ENCODE results near the gene PCOLCE2.
A peak's percentile ranks its signal among the peaks of the same experiment; 100 is the strongest.

Gene PCOLCE2, protein sequence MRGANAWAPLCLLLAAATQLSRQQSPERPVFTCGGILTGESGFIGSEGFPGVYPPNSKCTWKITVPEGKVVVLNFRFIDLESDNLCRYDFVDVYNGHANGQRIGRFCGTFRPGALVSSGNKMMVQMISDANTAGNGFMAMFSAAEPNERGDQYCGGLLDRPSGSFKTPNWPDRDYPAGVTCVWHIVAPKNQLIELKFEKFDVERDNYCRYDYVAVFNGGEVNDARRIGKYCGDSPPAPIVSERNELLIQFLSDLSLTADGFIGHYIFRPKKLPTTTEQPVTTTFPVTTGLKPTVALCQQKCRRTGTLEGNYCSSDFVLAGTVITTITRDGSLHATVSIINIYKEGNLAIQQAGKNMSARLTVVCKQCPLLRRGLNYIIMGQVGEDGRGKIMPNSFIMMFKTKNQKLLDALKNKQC

DNA sequence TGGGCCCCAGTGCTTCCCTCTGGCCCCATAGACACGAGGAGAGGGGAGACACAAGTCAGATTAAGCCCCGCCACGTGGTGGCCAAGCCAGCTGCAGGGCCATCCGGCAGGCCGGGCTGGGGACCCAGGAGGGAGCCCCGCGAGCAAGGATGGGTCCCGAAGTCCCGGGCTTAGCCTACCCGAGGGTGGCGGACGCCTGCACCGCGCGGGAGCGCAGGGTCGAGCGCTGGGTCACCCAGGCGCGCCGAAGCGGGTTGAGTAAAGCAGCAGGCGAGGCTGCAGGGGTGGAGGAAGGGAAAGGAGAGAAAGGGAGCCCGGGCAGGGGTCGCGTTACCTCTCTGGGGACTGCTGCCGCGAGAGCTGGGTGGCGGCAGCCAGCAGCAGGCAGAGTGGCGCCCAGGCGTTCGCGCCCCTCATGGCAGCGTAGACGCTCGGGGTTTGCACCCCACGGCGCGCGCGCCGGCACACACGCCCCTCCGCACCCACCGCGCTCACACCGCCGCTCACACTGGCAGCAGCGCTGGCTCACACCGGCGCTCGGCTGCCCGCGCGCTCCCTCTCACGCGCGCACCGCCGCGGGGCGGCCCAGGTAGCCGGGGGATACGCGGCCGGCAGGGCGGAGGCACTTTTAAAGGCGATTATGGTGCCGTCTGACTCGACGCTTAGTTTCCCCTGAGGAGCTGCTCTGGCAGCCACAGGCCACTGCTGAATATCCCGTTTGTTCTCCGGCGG is at the start of gene PCOLCE2:
Gene PCOLCE2, minus strand, starts transcription at position 603 of the 731 bp plus-strand sequence. Its CDS starts 187 bp downstream, at position 416.
- H3K4me1 ChIP-seq (ENCODE audit: insufficient read depth, low read length) = no peaks in the 10 kb centered on the region
- H3K9me3 ChIP-seq (ENCODE audit: control insufficient read depth, insufficient read depth, low read length) = no peaks in the 10 kb centered on the region
- H3K36me3 ChIP-seq (ENCODE audit: insufficient read depth, low read length) = no peaks in the 10 kb centered on the region
- H3K9ac ChIP-seq (ENCODE audit: low read depth, low read length) = peak within 1 kb of the TSS; percentile 92

DNA sequence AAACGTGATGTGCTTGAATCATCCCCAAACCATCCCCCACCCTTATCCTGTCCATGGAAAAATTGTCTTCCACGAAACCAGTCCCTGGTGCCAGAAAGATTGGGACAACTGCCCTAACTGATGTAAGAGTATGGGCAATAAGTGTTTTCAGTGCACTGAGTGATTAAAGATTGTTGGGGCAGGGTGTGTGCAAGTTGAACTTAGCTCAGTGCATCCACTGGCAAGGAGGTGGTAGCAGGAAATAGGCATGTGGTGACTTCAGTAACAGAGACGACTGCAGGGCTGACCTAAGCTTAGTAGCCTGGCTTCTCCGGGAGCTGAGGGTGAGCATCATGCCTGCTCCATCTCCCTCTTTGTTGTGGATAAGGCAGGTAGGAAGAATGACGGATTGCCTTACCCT is 47.1 kb upstream of the PCOLCE2 start:
- no peaks in the 10 kb centered on the region; the same call in 1 of the 2 replicates for H3K36me3 ChIP-seq (ENCODE audit: insufficient read depth, low read length)
- H3K9me3 ChIP-seq (ENCODE audit: control insufficient read depth, insufficient read depth, low read length) = peaks cover 2% of the 10 kb centered on the region; the same call in 1 of the 2 replicates
- no peaks in the 10 kb centered on the region for H3K4me1 ChIP-seq (ENCODE audit: insufficient read depth, low read length)
- H3K9ac ChIP-seq (ENCODE audit: low read depth, low read length) = no peak overlapping the region

DNA sequence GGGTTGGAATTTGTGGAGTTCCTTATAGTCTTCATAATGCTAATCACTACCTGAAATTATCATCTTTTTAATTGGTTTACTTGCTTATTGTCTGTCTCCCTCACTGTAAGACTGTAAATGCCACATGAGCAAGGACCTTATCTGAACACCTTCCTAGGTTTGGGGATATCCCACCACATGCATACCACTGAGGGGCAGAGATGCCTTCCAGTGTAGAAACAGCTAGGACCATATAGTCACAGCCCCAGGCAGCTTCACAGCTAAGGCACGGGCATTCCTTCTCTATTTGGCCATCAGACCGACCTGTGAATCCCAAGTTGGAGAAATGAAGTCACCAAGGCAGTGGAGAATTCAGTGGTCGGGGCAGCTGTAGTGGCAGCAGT is 46.0 kb upstream of the PCOLCE2 start:
- Histone ChIP-seq H3K4me1 (ENCODE audit: insufficient read depth, low read length) (no peaks in the 10 kb centered on the region), H3K36me3 (ENCODE audit: insufficient read depth, low read length) (no peaks in the 10 kb centered on the region; the same call in 1 of the 2 replicates), H3K9ac (ENCODE audit: low read depth, low read length) (no peak overlapping the region), H3K9me3 (ENCODE audit: control insufficient read depth, insufficient read depth, low read length) (peaks cover 2% of the 10 kb centered on the region; the same call in 1 of the 2 replicates)

DNA sequence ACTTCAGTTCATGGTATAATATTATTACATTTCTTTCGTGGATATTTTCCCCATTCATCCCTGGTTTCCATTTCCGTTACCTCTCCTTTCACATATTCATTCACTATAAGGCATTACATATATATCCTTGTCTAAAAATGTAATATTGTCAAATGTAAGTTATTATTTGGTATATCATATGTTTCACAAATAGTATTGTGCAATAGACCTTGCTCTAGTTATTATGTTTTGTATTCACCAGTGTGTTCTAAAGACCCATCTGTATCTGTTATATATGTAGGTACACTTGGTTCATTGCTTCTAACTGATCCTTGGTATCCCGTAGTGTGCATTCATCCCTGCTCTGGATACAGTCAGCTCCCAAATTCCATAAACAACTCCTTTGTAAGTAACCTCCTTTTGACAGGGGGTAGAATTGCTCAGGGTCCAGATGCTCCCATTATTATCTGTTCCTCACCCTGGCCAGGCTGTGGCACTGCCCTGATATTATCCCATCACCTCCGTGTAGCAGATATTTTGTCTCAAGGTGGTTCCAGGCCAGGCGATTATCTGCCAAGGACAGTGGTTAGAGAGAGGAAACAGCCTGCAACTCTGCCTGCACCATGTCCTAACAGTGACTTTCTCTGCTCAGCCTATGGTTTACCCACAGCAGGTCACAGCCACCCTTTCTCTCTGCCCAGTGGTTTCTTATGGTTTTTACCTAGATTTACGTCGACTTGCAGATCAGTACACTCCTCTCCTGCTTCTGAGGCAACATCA is 45.4 kb upstream of the PCOLCE2 start:
- Histone ChIP-seq H3K4me1 (ENCODE audit: insufficient read depth, low read length) (no peaks in the 10 kb centered on the region), H3K9ac (ENCODE audit: low read depth, low read length) (no peak overlapping the region), H3K9me3 (ENCODE audit: control insufficient read depth, insufficient read depth, low read length) (peaks cover 2% of the 10 kb centered on the region; the same call in 1 of the 2 replicates), H3K36me3 (ENCODE audit: insufficient read depth, low read length) (no peaks in the 10 kb centered on the region; the same call in 1 of the 2 replicates)

DNA sequence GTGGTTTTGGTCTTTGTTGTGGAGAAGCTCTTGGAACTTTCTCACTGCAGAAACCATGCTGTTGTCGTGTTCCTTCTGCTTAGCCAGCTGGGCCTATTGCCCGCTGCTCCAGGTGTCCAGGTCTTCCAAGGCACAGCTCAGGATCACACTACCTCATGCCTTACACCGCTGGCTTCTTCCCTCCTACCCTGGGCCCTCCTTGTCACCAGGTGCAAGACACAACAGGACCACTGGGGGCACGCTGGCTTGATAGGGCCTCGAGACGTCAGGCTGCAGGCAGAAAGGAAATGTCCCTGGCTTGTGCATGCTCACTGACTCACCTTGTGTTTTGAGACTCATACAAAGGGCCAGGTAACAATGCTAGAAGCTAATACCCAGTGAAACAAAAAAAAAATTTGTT is 42.3 kb upstream of the PCOLCE2 start:
- Histone ChIP-seq H3K9me3 (ENCODE audit: control insufficient read depth, insufficient read depth, low read length) (peaks cover 2% of the 10 kb centered on the region; the same call in 1 of the 2 replicates), H3K9ac (ENCODE audit: low read depth, low read length) (no peak overlapping the region), H3K36me3 (ENCODE audit: insufficient read depth, low read length) (no peaks in the 10 kb centered on the region; the same call in 1 of the 2 replicates), H3K4me1 (ENCODE audit: insufficient read depth, low read length) (no peaks in the 10 kb centered on the region)

DNA sequence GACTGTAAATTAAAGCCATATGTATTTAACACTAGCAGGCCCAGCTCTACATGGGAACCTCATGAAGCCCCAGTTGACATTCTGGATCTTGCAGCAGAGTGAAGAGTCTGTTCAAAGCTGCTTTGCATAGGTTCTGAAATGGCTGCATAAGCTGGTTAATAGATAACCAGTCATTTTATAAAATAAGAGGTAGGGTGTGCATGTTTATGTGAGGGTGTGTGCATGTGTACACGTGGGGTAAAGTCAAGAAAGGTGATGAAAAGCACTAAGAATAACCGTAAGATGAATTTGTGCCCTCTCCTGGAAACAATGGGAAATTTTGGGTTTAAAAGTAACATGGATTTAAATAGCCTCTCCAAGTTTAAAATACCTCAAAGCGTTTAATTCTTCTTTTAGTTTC is 41.6 kb upstream of the PCOLCE2 start:
- Histone ChIP-seq H3K9ac (ENCODE audit: low read depth, low read length) (no peak overlapping the region), H3K4me1 (ENCODE audit: insufficient read depth, low read length) (no peaks in the 10 kb centered on the region), H3K36me3 (ENCODE audit: insufficient read depth, low read length) (no peaks in the 10 kb centered on the region; the same call in 1 of the 2 replicates), H3K9me3 (ENCODE audit: control insufficient read depth, insufficient read depth, low read length) (peaks cover 2% of the 10 kb centered on the region; the same call in 1 of the 2 replicates)

DNA sequence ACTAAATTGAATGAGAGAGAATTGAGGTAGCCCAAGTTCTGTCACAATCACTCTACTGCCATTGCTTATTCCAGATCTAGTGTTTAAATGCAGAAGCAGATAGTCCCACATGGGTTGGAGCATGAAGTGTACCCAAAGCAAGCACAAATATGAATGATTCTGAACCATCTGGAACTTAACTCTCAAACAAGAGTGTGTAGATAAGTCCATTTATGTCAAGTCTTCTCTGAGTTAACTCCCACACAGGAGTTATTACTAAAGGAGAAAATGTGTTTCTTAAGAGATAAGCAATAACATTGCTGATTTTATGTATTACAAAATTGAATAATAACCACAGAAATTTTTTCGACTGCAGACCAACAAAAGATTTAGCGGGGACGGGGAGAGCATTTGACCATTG is 41.0 kb upstream of the PCOLCE2 start:
- Histone ChIP-seq H3K9me3 (ENCODE audit: control insufficient read depth, insufficient read depth, low read length) (no peaks in the 10 kb centered on the region), H3K4me1 (ENCODE audit: insufficient read depth, low read length) (no peaks in the 10 kb centered on the region), H3K36me3 (ENCODE audit: insufficient read depth, low read length) (no peaks in the 10 kb centered on the region), H3K9ac (ENCODE audit: low read depth, low read length) (no peak overlapping the region)

DNA sequence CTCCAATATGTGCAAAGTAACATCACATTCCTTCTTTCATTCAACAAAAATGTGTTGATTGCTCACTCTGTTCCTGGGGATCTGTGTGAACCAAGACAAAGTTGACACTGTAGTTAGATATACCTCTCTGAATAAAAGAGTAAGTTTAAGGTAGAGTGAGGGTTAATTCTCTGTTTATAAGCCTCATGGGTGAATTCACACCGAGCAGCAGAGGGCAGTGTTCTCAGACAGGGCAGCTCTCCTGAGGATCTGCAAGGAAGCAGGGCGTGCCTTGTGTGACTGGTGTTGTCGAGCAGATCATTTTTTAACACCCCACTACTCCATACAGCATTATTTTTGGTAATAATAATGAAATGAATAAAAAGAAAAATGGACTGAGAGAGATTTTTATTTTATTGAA is 40.2 kb upstream of the PCOLCE2 start:
- no peaks in the 10 kb centered on the region for H3K9me3 ChIP-seq (ENCODE audit: control insufficient read depth, insufficient read depth, low read length)
- no peak overlapping the region for H3K9ac ChIP-seq (ENCODE audit: low read depth, low read length)
- no peaks in the 10 kb centered on the region for H3K36me3 ChIP-seq (ENCODE audit: insufficient read depth, low read length)
- no peaks in the 10 kb centered on the region for H3K4me1 ChIP-seq (ENCODE audit: insufficient read depth, low read length)

DNA sequence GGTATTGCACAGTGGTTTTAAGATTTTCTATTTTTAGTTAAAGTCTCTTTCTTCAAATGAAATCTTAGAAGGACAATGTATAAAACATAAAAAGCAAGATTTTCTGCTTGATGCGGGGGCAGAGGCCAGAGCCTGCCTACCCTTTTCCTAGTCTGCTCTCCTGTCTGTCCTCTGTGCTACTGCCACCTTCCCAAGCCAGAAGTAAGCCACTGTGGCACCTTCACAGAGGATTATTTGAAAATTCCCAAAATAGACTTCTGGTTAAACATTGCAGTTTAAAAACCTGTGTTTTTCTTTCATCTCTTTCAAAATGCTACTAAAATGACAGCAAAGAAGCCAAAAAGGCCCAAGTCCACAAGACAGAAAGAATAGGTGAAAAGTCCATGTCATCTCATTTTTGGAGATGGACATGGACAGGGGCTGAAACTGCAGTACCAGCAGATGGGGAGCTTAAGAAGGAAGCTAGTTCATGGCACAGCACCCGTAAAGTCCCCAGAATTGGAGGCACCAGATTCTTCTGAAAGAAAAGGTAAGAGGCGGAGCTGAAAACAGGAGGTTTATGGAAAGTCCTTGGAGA is 37.6 kb upstream of the PCOLCE2 start:
- no peaks in the 10 kb centered on the region for H3K4me1 ChIP-seq (ENCODE audit: insufficient read depth, low read length)
- no peaks in the 10 kb centered on the region for H3K36me3 ChIP-seq (ENCODE audit: insufficient read depth, low read length)

DNA sequence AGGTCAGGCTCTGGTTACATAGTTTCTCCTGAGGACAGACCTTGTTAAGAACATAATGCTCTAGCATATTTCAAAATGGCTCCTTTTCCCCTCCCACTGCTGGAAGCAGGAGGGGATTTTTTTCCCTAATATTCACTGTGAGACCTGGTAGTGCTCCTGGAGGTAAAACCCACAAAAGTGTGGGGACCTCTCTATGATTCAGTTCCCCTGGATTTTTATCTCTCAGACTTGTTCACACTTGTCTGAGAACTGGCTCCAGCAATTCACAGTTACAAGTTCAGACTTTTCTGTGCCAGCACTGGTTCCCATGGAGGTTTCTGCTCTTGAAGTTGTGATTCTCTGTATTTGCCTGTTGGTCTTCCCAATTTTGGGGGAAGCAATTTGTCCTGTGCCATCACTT is 36.3 kb upstream of the PCOLCE2 start:
- H3K9me3 ChIP-seq (ENCODE audit: control insufficient read depth, insufficient read depth, low read length) = no peaks in the 10 kb centered on the region; the same call in 1 of the 2 replicates
- no peaks in the 10 kb centered on the region for H3K4me1 ChIP-seq (ENCODE audit: insufficient read depth, low read length)
- no peaks in the 10 kb centered on the region for H3K36me3 ChIP-seq (ENCODE audit: insufficient read depth, low read length)
- H3K9ac ChIP-seq (ENCODE audit: low read depth, low read length) = no peak overlapping the region

More for the DNA sequence above, 37.6 kb upstream of the PCOLCE2 start:
- H3K9me3 ChIP-seq (ENCODE audit: control insufficient read depth, insufficient read depth, low read length) = no peaks in the 10 kb centered on the region; the same call in 1 of the 2 replicates
- H3K9ac ChIP-seq (ENCODE audit: low read depth, low read length) = no peak overlapping the region

DNA sequence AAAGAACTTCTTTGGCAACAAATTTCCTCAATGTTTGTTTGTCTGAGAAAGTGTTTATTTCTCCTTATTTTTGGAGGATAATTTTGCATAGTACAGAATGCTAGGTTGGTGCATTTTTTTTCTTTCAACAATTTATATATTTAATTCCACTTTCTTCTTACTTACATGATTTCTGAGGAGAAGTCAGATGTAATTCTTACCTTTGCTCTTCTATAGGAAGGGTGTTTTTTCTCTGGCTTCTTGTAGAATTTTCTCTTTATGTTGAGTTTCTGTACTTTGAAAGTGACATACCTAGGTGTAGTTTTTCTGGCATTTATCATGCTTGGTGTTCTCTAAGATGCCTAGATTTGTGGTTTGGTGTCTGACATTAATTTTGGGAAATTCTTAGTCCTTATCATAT is 34.8 kb upstream of the PCOLCE2 start:
- Histone ChIP-seq H3K4me1 (ENCODE audit: insufficient read depth, low read length) (no peaks in the 10 kb centered on the region), H3K9me3 (ENCODE audit: control insufficient read depth, insufficient read depth, low read length) (no peaks in the 10 kb centered on the region; the same call in 1 of the 2 replicates), H3K9ac (ENCODE audit: low read depth, low read length) (no peak overlapping the region), H3K36me3 (ENCODE audit: insufficient read depth, low read length) (no peaks in the 10 kb centered on the region)

DNA sequence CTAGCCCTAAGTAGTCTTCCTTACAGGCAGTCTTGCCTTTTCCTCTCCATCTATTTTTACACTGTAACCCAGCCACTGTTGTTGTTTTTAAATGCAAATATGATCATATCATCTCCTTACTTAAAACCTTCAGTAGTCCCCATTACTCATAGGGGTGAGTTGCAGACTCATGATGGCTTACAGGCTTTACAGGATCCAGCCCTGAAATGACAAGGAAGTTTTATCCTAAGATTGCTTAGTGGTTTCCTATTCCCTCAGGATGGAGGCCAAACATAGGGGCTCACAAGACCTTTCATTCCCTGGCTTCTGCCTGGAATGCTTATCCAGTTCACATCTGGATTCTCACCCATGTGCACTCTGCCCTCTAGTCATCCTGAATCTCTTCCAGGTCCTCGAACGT is 27.7 kb upstream of the PCOLCE2 start:
- no peaks in the 10 kb centered on the region for H3K36me3 ChIP-seq (ENCODE audit: insufficient read depth, low read length)
- no peak overlapping the region for H3K9ac ChIP-seq (ENCODE audit: low read depth, low read length)
- no peaks in the 10 kb centered on the region for H3K9me3 ChIP-seq (ENCODE audit: control insufficient read depth, insufficient read depth, low read length)
- H3K4me1 ChIP-seq (ENCODE audit: insufficient read depth, low read length) = no peaks in the 10 kb centered on the region

DNA sequence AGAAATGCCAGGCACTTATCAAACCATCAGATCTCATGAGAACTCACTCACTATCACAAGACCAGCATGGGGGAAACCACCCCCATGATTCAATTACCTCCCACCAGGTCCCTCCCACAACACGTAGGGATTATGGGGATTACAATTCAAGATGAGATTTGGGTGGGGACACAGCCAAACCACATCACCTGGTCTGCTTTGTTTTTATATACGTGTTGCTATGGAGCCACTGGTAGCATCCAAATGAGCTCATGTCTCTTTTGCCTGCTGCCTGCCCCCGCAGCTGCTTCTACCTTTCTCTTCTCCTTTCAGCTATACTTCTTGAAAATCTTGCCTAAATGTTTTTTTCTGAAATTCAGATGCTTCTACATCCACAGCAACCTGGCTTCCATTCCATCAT is 26.8 kb upstream of the PCOLCE2 start:
- Histone ChIP-seq H3K9me3 (ENCODE audit: control insufficient read depth, insufficient read depth, low read length) (no peaks in the 10 kb centered on the region), H3K36me3 (ENCODE audit: insufficient read depth, low read length) (no peaks in the 10 kb centered on the region), H3K4me1 (ENCODE audit: insufficient read depth, low read length) (no peaks in the 10 kb centered on the region), H3K9ac (ENCODE audit: low read depth, low read length) (no peak overlapping the region)

DNA sequence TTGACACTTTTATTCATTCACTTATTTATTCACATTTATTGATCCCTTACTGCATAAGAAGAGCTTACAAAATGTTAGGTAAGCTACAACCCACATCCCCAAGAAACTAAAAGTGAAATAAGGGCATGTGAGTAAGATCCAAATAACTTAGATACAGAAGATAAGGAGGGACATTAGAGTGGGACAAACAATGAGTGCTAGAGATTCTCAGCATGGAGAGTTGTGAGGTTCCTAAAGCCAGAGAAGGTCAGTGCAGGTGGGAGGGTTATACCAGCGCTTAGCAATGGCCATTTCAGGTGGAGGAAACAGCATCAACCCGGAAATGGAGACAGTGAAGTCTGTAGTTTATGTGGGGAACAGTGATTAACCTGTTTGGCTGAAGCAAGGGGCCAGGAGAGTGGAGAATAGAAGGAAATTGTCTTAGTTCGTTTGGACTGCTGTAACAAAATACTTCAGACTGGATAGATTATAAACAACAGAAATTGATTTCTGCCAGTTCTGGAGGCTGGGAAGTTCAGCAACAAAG is 25.5 kb upstream of the PCOLCE2 start:
- Histone ChIP-seq H3K36me3 (ENCODE audit: insufficient read depth, low read length) (no peaks in the 10 kb centered on the region), H3K9ac (ENCODE audit: low read depth, low read length) (no peak overlapping the region), H3K9me3 (ENCODE audit: control insufficient read depth, insufficient read depth, low read length) (no peaks in the 10 kb centered on the region), H3K4me1 (ENCODE audit: insufficient read depth, low read length) (no peaks in the 10 kb centered on the region)
